ENCODE results near the gene RTN4IP1.

DNA sequence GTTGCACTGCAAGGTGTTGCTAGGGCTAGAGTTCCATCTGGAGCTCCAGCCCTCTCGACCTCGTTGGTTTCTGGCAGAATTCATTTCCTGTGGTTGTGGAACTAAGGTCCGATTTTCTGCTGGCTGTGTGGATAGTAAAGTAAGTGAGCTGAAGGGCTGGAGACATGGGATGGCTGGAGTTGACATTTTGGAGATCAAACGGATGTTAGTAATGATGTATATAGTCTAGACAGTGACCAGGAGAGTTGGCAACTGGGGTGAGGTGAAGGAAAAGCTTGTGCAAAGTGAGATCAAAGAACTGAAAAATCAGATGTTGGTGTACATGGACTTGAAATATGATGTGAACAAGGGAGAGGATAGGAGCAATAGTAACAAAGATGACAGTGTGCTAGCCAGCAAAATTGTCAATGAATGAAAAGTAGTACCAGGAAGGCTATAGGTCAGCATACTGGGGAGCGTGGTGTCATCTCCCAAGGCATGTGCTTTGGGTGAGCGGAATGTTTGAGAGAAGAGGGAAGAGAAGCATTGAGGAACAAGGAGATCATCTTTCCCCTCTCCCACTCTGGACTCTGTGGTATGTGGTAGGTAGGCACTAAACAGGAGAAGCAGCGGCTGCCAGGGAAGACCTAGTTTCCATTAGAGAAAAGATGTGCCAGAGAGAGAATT, 7.9 kb upstream of the RTN4IP1 start:
- no peak for TF ChIP-seq CREB1 (CRISPR knock-in tag; IDR thresholded peaks at IDR 0.05)
- TF ChIP-seq FOXK1 (CRISPR knock-in tag; IDR thresholded peaks at IDR 0.05): no peak

All from WTC11 (cell line).